A673 (cell line): ENCODE data around the gene TMEM109.

ENCODE experiments used
- EZH2 ChIP-seq: fragments of 200-600 bp; sonication (generic); IDR thresholded peaks from 2 replicates; pipeline ENCODE4 v1.6.1; 2017; ENCODE audit warnings: borderline replicate concordance, low read depth, mild to moderate bottlenecking, mixed read lengths, antibody characterized with exemption, low read length; ENCODE audit not compliant: poor library complexity, severe bottlenecking
- TF ChIP-seq, protein P1 (sequence below): fragments of 300-800, 200-600 bp; sonication (generic); conservative IDR thresholded peaks from 2 replicates; pipeline ENCODE4 v1.5.1; 2017; ENCODE audit warnings: low read depth, mild to moderate bottlenecking, antibody characterized with exemption, low read length, moderate library complexity, mixed read lengths

DNA sequence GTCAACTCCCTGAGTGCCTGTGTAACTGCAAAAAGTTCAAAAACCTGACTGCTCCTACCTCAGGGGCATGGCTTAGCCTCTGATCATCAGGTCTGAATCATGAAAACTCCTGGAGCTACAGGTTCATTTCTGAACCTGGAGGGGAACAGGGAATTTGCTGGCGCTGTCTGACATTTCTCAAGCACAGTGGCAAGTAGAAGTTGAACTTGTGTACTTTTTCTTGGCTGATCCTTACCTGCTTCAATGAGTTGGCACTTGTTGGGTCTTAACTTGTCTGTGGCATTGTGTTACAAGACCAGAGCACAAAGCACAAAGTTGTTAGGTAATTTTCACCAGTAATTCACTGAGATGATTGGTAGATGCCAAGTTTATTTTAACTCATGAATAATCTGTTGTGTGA lies 3.3 kb downstream of the TMEM109 start:
- TF ChIP-seq, protein P1, sequence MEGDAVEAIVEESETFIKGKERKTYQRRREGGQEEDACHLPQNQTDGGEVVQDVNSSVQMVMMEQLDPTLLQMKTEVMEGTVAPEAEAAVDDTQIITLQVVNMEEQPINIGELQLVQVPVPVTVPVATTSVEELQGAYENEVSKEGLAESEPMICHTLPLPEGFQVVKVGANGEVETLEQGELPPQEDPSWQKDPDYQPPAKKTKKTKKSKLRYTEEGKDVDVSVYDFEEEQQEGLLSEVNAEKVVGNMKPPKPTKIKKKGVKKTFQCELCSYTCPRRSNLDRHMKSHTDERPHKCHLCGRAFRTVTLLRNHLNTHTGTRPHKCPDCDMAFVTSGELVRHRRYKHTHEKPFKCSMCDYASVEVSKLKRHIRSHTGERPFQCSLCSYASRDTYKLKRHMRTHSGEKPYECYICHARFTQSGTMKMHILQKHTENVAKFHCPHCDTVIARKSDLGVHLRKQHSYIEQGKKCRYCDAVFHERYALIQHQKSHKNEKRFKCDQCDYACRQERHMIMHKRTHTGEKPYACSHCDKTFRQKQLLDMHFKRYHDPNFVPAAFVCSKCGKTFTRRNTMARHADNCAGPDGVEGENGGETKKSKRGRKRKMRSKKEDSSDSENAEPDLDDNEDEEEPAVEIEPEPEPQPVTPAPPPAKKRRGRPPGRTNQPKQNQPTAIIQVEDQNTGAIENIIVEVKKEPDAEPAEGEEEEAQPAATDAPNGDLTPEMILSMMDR, result no peak
- no peak for TF ChIP-seq EZH2
